Heart left ventricle (tissue), 16 donors: ENCODE measurements around the gene KLHL36. TPM values are rescaled to one million over a fixed set of nuclear protein-coding genes. Genes with fewer than 3 reads are reported as not detected.

Experiments
- ATAC-seq, 4 donors: fragments of 200-7000 bp; cut with Tn5 transposase; one replicate each; pipeline ENCODE4 v1.9.1; 2020 to 2022; ENCODE audit warnings: moderate library complexity in 4 of 4, mild to moderate bottlenecking in 3 of 4, moderate number of reproducible peaks in 1 of 4
- DNase-seq, 5 donors: peaks; one replicate each; pipeline ENCODE4 v3.0.0-alpha.2; 2020
- H3K27ac ChIP-seq, 12 donors: fragments of 200-600 bp; sonication (generic) in 4 of 12; one replicate each; pipeline versions ENCODE4 v1.5.0 to v1.8.0; 2016 to 2022; ENCODE audit warnings: mild to moderate bottlenecking in 2 of 12
- H3K27me3 ChIP-seq, 9 donors: fragments of 200-600 bp; sonication (generic) in 2 of 9; one replicate each; pipeline versions ENCODE4 v1.5.1 to v1.8.0; 2016 to 2022; ENCODE audit warnings: mild to moderate bottlenecking in 3 of 9
- H3K36me3 ChIP-seq, 9 donors: fragments of 200-600 bp; sonication (generic) in 2 of 9; one replicate each; pipeline versions ENCODE4 v1.5.0 to v1.8.0; 2018 to 2022; ENCODE audit warnings: mild to moderate bottlenecking in 2 of 9
- H3K4me1 ChIP-seq, 12 donors: fragments of 200-600 bp; sonication (generic) in 4 of 12; one replicate each; pipeline versions ENCODE4 v1.5.0 to v1.8.0; 2016 to 2022; ENCODE audit warnings: mild to moderate bottlenecking in 3 of 12
- H3K4me3 ChIP-seq, 12 donors: fragments of 200-600 bp; sonication (generic) in 4 of 12; one replicate each; pipeline versions ENCODE4 v1.5.0 to v1.8.0; 2017 to 2022; ENCODE audit warnings: mild to moderate bottlenecking in 9 of 12, moderate library complexity in 4 of 12
- H3K9me3 ChIP-seq, 12 donors: fragments of 200-600 bp; sonication (generic) in 4 of 12; one replicate each; pipeline versions ENCODE4 v1.5.0 to v1.8.0; 2016 to 2022; ENCODE audit warnings: mild to moderate bottlenecking in 1 of 12
- POLR2A ChIP-seq, 2 donors: fragments of 450-650 bp; IDR thresholded peaks; one replicate each; pipeline ENCODE4 v1.6.1; 2017; ENCODE audit warnings: antibody characterized with exemption in 2 of 2, mild to moderate bottlenecking in 2 of 2, moderate library complexity in 2 of 2
- WGBS, 4 donors: extraction: QIAGEN DNeasy Blood & Tissue Kit in 2 of 4; methylation state at CpG; one replicate each; pipeline versions ENCODE4 v1.1.5 to v1.1.7; 2013 to 2018; 5-methylcytosine and 5-hydroxymethylcytosine counted together
- intact Hi-C, 10 donors: fragments of 100-400 bp; cut with DNase I; formaldehyde crosslinking; loops; one replicate each; pipeline versions ENCODE4 v1.11.1 to v1.14.2; 2022
- polyA plus RNA-seq, 2 donors: library from polyadenylated mRNA; stranded (reverse); fragments of 200-250 nt; gene quantifications; one replicate each; pipeline ENCODE4 v1.2.3, GENCODE V29; 2013
- total RNA-seq, 9 donors: library from RNA; depleted of rRNA in 2 of 9; stranded (reverse); fragments of >200 nt in 2 of 9; fragmentation: NEBNext Ultra II Directional in 3 of 9; extraction: Animal tissue kit (Norgen Biotek cat#: 25700) in 3 of 9; gene quantifications; one replicate each; pipeline versions ENCODE4 v1.1.0 to v1.2.4, GENCODE V29; 2016 to 2023
- TF ChIP-seq, protein P1 (sequence below), 12 donors: fragments of 200-600 bp; sonication (generic) in 4 of 12; IDR thresholded peaks; one replicate each; pipeline versions ENCODE4 v1.5.0 to v1.8.0; 2018 to 2022; ENCODE audit warnings: antibody characterized with exemption in 12 of 12, mild to moderate bottlenecking in 5 of 12
- donor health status: ischemic (EF 13 %, LVEDD 7.1; RV severe dilation, severe dysfunction).
- donor health status: healthy with polysubstance abuse.
- donor health status: DM: no; HTN: yes; CAD: no.
- donor health status: DM: no; HTN: no; CAD: no.
- donor health status: ischemic (EF 25% LVEDD 6.9; RV normal size, moderate dysfunction).
- donor health status: ischemic (EF 25% LVEDD 5.7; RV mildly dilated, moderate dysfunction).
- donor health status: healthy.
- donor health status: DM: yes; HTN: yes; CAD: no.
- donor health status: ischemic (EF 35%, LVEDD 5.7; RV mildly dilated, moderate dysfunction).
- donor health status: nonischemic (EF 11% LVEDD 7.7; RV severe dilation, severe dysfunction).
- donor health status: DM: yes; HTN: yes; CAD: no.
- donor health status: PGD.
- donor health status: ischemic (EF 29% LVEDD 5.4; RV normal size, mild dysfunction).
- donor health status: nonischemic (EF 23%, LVEDD 6.1; RV moderate dilation, normal function).

The KLHL36 gene
- total and polyA plus RNA-seq, 11 donors: 19.2 to 93.0 (median 58.0) TPM

DNA sequence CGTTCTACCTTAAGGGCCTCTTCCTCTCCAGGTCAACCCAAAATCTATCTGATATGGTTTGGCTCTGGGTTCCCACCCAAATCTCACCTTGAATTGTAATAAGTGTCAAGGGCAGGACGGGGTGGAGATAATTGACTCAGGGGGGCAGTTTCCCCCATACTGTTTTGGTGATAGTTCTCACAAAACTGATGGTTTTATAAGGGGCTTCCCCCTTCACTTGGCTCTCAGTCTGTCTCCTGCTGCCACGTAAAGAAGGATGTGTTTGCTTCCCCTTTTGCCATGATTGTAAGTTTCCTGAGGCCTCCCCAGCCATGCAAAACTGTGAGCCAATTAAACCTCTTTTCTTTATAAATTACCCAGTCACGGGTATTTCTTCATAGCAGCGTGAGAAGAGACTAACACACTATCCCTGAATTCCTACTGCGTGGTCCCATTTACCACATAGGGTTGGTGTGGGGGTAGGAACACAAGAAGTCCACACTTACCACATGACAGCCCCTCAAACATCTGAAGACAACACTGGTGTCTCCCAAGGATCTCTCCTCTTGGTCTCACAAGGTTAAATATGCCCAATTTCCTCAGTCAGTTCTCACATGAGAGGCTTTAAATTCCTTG, 38.6 kb upstream of the KLHL36 start:
- Histone ChIP-seq H3K27me3 (peaks cover 0 to 2% (median 0%) of the 10 kb centered on the region in 9 donors), H3K4me3 (no peak overlapping the region), H3K9me3 (peaks cover 0 to 8% (median 0%) of the 10 kb centered on the region in 12 donors), H3K36me3 (peaks cover 0 to 14% (median 0%) of the 10 kb centered on the region in 9 donors), H3K4me1 (peaks cover 0 to 97% (median 0%) of the 10 kb centered on the region in 12 donors), H3K27ac (peak overlapping the region in 1 of 12 donors; percentile 87)
- WGBS, 4 donors: 81 to 91% (median 88%) methylated on average over 6 of the region's 6 CpGs
- ATAC-seq: no peak
- TF ChIP-seq, protein P1, sequence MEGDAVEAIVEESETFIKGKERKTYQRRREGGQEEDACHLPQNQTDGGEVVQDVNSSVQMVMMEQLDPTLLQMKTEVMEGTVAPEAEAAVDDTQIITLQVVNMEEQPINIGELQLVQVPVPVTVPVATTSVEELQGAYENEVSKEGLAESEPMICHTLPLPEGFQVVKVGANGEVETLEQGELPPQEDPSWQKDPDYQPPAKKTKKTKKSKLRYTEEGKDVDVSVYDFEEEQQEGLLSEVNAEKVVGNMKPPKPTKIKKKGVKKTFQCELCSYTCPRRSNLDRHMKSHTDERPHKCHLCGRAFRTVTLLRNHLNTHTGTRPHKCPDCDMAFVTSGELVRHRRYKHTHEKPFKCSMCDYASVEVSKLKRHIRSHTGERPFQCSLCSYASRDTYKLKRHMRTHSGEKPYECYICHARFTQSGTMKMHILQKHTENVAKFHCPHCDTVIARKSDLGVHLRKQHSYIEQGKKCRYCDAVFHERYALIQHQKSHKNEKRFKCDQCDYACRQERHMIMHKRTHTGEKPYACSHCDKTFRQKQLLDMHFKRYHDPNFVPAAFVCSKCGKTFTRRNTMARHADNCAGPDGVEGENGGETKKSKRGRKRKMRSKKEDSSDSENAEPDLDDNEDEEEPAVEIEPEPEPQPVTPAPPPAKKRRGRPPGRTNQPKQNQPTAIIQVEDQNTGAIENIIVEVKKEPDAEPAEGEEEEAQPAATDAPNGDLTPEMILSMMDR (IDR thresholded peaks at IDR 0.05): no peak
- no peak for TF ChIP-seq POLR2A (IDR thresholded peaks at IDR 0.05)
- intact Hi-C loops: loop anchor here in 2 of 10 donors (10.0 kb wide), 2 partner anchors 55 to 325 kb away; no protein-coding TSS in a partner anchor
- DNase-seq: no peak

DNA sequence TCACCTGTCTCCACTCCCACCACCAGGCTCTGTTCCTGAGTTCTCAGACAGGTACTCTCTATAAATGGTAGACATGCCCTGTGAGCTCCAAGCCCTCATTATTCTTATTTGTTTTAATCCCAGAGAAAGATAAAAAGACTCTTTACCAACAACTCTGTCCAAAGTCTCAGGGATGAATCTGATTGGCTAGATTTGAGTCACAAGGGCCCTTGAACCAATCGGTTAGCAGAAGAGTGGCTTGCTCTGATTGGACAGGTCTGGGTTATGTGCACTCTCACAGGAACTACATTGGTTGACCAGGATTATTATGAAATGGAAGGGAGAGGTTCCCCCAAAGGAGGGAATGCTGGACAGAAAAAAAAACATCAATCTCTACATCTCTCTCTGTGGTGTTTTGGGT, 37.9 kb upstream of the KLHL36 start:
- DNase-seq (no peak), ATAC-seq (no peak)
- peaks cover 0 to 97% (median 0%) of the 10 kb centered on the region in 12 donors for H3K4me1 ChIP-seq
- intact Hi-C loops: loop anchor here in 2 of 10 donors (10.0 kb wide), 2 partner anchors 56 to 326 kb away; no protein-coding TSS in a partner anchor
- H3K36me3 ChIP-seq: peaks cover 0 to 14% (median 0%) of the 10 kb centered on the region in 9 donors
- no peak overlapping the region for H3K4me3 ChIP-seq
- H3K27ac ChIP-seq: peak overlapping the region in 1 of 12 donors; percentile 87
- H3K9me3 ChIP-seq: peaks cover 0 to 6% (median 0%) of the 10 kb centered on the region in 12 donors
- 77 to 95% (median 87%) methylated on average over 1 of the region's 1 CpG for WGBS, 4 donors
- TF ChIP-seq, protein P1 (IDR thresholded peaks at IDR 0.05): no peak
- TF ChIP-seq POLR2A (IDR thresholded peaks at IDR 0.05): no peak
- peaks cover 0 to 8% (median 0%) of the 10 kb centered on the region in 9 donors for H3K27me3 ChIP-seq

DNA sequence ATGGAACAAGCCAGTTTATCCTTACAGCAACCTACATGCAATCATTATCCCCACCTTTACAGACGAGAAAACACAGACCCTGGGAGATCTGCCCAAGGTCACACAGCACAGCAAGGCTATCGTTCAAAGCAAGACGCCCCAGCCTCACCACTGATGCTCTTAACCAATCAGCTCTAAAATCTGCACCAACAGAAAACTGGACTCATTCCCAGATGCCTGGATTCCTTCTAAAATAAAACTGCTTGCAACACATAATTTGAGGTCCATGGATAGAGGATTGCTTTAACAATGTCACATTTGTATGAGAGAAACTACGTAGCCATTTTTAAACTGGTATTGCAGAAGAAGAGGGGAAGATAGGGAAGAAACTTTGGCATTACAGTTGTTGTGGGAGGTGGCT, 37.3 kb upstream of the KLHL36 start:
- Histone ChIP-seq H3K27ac (peak overlapping the region in 2 of 12 donors; percentile 45 to 87), H3K9me3 (no peaks in the 10 kb centered on the region), H3K36me3 (peaks cover 0 to 12% (median 0%) of the 10 kb centered on the region in 9 donors), H3K4me3 (no peak overlapping the region), H3K27me3 (peaks cover 0 to 8% (median 0%) of the 10 kb centered on the region in 9 donors), H3K4me1 (peaks cover 0 to 97% (median 0%) of the 10 kb centered on the region in 12 donors)
- intact Hi-C loops: loop anchor here in 2 of 10 donors (10.0 kb wide), 2 partner anchors 56 to 326 kb away; no protein-coding TSS in a partner anchor
- no peak for TF ChIP-seq POLR2A (IDR thresholded peaks at IDR 0.05)
- TF ChIP-seq, protein P1 (IDR thresholded peaks at IDR 0.05): no peak
- DNase-seq (no peak), ATAC-seq (no peak)
- 46 to 66% (median 55%) methylated on average over 4 of the region's 4 CpGs for WGBS, 4 donors

DNA sequence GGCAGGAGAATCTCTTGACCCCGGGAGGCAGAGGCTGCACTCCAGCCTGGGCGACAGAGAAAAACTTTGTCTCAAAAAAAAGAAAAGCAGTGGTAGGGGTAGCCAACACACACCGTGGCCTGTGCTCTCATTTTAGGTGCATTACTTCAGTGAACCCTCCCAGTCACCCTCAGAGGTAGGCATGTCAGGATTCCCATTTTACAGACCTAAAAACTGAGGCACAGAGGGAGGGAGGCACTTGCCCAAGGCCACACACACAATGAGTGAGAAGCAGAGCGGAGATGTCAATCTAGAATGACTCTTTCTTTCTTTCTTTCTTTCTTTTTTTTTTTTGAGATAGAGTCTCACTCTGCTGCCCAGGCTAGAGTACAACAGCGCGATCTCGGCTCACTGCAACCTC, 35.6 kb upstream of the KLHL36 start:
- ATAC-seq (no peak), DNase-seq (no peak)
- no peak overlapping the region for H3K27ac ChIP-seq
- intact Hi-C loops: loop anchor here in 2 of 10 donors (10.0 kb wide), 2 partner anchors 58 to 328 kb away; no protein-coding TSS in a partner anchor
- H3K9me3 ChIP-seq: no peaks in the 10 kb centered on the region
- H3K36me3 ChIP-seq: peaks cover 0 to 5% (median 0%) of the 10 kb centered on the region in 9 donors
- TF ChIP-seq POLR2A (IDR thresholded peaks at IDR 0.05): no peak
- TF ChIP-seq, protein P1 (IDR thresholded peaks at IDR 0.05): no peak
- peaks cover 0 to 92% (median 12%) of the 10 kb centered on the region in 12 donors for H3K4me1 ChIP-seq
- WGBS, 4 donors: 96 to 99% (median 96%) methylated on average over 7 of the region's 7 CpGs
- H3K4me3 ChIP-seq: no peak overlapping the region
- H3K27me3 ChIP-seq: peaks cover 0 to 8% (median 0%) of the 10 kb centered on the region in 9 donors
